Measurements from ENCODE around the gene SMIM28.

SMIM28 gene

DNA sequence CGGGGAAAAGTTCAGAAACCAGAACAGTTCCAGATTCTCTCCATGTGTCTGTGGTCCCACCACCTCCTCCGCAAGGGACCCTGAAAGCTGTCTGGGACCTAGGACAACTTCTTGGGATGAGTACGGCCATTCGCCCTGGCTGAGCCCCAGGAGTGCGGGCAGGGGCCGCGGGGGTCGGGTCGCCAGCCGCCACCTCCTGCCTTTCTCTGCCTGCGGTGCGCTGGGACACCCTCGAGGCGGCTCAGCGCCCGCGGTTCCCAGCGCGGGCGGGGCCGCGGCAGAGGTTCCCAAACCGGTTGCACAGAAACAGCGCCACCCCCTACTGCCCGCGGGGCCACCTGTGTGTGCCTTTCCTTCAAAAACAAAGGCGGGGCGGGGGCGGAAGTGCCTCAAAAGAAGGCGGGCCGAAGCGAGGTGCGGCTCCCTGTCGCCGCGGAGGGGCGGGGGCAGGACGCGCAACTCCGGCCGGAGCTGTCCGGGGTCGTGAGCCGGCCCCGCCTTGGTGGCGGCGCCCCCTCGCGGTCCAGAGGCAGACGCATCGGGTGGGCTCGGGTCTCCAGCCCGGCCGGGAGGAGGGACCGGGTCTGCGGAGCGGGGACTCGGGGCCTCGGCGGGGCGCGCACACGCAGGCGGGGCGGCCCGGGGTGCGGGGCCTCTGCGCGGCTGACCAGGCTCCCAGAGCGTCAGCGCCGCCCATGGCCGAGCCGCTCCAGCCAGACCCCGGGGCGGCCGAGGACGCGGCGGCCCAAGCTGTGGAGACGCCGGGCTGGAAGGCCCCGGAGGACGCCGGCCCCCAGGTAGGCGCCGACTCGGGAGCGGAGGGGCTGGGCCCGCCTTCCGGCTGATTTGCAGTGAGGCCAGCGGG is 26.3 kb downstream of the SMIM28 start, which contains the start of gene HEBP2:
Gene HEBP2, plus strand, starts transcription at position 423 of the 865 bp plus-strand sequence. Its CDS starts 273 bp downstream, at position 696.
- TF ChIP-seq POLR2AphosphoS5 (IDR thresholded peaks at IDR 0.05; ENCODE audit: low read depth, low read length): peak; percentile 63
- TF ChIP-seq, protein P1, sequence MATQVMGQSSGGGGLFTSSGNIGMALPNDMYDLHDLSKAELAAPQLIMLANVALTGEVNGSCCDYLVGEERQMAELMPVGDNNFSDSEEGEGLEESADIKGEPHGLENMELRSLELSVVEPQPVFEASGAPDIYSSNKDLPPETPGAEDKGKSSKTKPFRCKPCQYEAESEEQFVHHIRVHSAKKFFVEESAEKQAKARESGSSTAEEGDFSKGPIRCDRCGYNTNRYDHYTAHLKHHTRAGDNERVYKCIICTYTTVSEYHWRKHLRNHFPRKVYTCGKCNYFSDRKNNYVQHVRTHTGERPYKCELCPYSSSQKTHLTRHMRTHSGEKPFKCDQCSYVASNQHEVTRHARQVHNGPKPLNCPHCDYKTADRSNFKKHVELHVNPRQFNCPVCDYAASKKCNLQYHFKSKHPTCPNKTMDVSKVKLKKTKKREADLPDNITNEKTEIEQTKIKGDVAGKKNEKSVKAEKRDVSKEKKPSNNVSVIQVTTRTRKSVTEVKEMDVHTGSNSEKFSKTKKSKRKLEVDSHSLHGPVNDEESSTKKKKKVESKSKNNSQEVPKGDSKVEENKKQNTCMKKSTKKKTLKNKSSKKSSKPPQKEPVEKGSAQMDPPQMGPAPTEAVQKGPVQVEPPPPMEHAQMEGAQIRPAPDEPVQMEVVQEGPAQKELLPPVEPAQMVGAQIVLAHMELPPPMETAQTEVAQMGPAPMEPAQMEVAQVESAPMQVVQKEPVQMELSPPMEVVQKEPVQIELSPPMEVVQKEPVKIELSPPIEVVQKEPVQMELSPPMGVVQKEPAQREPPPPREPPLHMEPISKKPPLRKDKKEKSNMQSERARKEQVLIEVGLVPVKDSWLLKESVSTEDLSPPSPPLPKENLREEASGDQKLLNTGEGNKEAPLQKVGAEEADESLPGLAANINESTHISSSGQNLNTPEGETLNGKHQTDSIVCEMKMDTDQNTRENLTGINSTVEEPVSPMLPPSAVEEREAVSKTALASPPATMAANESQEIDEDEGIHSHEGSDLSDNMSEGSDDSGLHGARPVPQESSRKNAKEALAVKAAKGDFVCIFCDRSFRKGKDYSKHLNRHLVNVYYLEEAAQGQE (IDR thresholded peaks at IDR 0.05; ENCODE audit: insufficient read depth in 1 of 2, low read depth in 2 of 2, low read length in 2 of 2): peak in 1 of 2 experiments; percentile 74; a peak in 2 of 4 replicates
- TF ChIP-seq TAF1 (IDR thresholded peaks at IDR 0.05; ENCODE audit: borderline replicate concordance, insufficient read depth, low read length): no peak
- peak; percentile 83; the same call in 1 of the 2 replicates for TF ChIP-seq SIN3A (IDR thresholded peaks at IDR 0.05; ENCODE audit: borderline replicate concordance, insufficient read depth, low read length)
- TF ChIP-seq FOXP2 (optimal IDR thresholded peaks at IDR 0.05; ENCODE audit: borderline replicate concordance, extremely low read depth, extremely low read length, insufficient read depth): peak; percentile 87

DNA sequence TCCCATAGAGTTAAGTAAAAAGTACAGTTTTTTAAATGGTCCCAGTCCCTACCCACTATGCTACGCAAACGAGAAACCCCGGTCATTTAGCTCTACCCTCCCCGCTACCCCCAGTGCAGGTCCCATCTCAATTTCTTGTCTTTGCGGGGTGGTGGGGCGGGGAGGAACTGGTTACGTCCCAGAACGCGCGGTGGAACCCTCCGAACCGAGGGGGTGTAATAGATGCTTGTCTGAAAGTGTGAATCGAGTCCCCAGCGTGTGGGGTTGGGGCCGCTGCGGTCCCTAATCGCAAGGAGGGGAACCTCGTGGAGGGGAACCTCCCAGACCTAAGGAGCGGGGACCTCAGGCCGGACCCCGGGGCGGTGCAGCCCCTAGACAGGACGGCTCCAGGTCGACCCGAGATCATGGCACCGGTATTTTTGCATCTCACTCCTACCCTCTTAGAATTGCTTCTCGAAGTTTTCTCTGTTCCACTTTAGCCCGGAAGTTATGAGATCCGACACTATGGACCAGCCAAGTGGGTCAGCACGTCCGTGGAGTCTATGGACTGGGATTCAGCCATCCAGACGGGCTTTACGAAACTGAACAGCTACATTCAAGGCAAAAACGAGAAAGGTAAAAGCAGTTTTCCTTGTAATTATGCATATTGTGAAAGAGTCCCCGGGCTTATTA is 27.1 kb downstream of the SMIM28 start:
- TF ChIP-seq POLR2AphosphoS5 (IDR thresholded peaks at IDR 0.05; ENCODE audit: low read depth, low read length) (no peak), TAF1 (IDR thresholded peaks at IDR 0.05; ENCODE audit: borderline replicate concordance, insufficient read depth, low read length) (no peak), SIN3A (IDR thresholded peaks at IDR 0.05; ENCODE audit: borderline replicate concordance, insufficient read depth, low read length) (no peak), FOXP2 (optimal IDR thresholded peaks at IDR 0.05; ENCODE audit: borderline replicate concordance, extremely low read depth, extremely low read length, insufficient read depth) (no peak)
- TF ChIP-seq, protein P1 (IDR thresholded peaks at IDR 0.05; ENCODE audit: insufficient read depth in 1 of 2, low read depth in 2 of 2, low read length in 2 of 2): no peak

DNA sequence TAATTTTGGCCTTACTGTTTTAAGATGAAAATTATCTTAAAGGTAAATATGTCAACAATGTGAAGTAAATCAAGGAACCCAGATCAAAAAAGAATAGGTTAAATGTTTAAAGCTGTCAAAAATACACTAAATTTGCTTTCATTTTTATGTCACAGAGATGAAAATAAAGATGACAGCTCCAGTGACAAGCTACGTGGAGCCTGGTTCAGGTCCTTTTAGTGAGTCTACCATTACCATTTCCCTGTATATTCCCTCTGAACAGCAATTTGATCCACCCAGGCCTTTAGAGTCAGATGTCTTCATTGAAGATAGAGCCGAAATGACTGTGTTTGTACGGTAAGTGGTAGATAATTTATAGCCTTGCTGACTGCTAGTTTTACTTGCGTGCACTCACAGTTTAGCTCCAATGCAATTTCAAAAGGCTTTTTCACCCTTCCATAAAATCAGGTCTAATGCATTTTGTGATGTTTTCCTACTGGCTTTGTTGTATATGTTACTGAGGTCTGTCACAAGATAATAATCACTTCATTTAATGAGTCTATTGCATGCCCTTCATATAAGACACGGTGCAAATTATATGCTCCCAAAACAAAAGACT is 28.2 kb downstream of the SMIM28 start:
- no peak for TF ChIP-seq POLR2AphosphoS5 (IDR thresholded peaks at IDR 0.05; ENCODE audit: low read depth, low read length)
- TF ChIP-seq, protein P1 (IDR thresholded peaks at IDR 0.05; ENCODE audit: insufficient read depth in 1 of 2, low read depth in 2 of 2, low read length in 2 of 2): no peak
- TF ChIP-seq TAF1 (IDR thresholded peaks at IDR 0.05; ENCODE audit: borderline replicate concordance, insufficient read depth, low read length): no peak
- no peak for TF ChIP-seq FOXP2 (optimal IDR thresholded peaks at IDR 0.05; ENCODE audit: borderline replicate concordance, extremely low read depth, extremely low read length, insufficient read depth)
- no peak for TF ChIP-seq SIN3A (IDR thresholded peaks at IDR 0.05; ENCODE audit: borderline replicate concordance, insufficient read depth, low read length)

DNA sequence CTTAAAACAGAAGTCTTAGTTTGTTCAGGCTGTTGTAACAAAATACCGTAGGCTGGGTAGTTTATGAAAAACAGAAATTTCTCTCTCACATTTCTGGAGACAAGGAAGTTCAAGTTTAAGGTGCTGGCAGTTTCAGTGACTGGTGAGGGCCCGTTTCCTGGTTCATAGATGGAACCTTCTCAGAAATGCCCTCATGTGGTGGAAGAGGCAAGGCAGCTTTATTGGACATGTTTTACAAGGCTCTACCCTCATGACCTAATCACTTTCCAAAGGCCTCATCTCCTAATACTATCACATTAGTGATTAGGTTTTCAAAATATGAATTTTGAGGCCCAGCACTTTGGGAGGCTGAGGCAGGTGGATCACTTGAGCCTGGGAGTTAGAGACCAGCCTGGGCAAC is 28.7 kb downstream of the SMIM28 start:
- TF ChIP-seq POLR2AphosphoS5 (IDR thresholded peaks at IDR 0.05; ENCODE audit: low read depth, low read length) (no peak), FOXP2 (optimal IDR thresholded peaks at IDR 0.05; ENCODE audit: borderline replicate concordance, extremely low read depth, extremely low read length, insufficient read depth) (no peak), TAF1 (IDR thresholded peaks at IDR 0.05; ENCODE audit: borderline replicate concordance, insufficient read depth, low read length) (no peak), SIN3A (IDR thresholded peaks at IDR 0.05; ENCODE audit: borderline replicate concordance, insufficient read depth, low read length) (no peak)
- TF ChIP-seq, protein P1 (IDR thresholded peaks at IDR 0.05; ENCODE audit: insufficient read depth in 1 of 2, low read depth in 2 of 2, low read length in 2 of 2): no peak
